Coronary artery (tissue), 2 donors: Measurements from ENCODE around the gene TLR8.

Experiments
- DNase-seq: peaks from one replicate; pipeline ENCODE4 v3.0.0-alpha.2; 2017; ENCODE audit warnings: low spot score
- H3K27ac ChIP-seq, 2 donors: fragments of 200-600 bp; sonication (generic); one replicate each; pipeline ENCODE4 v1.5.1; 2016 to 2019
- H3K4me3 ChIP-seq: fragments of 200-600 bp; sonication (generic); 2 replicates; pipeline ENCODE4 v1.5.1; 2016; ENCODE audit warnings: mild to moderate bottlenecking, moderate library complexity
- TF ChIP-seq, protein P1 (sequence below): fragments of 200-600 bp; sonication (generic); IDR thresholded peaks from one replicate; pipeline ENCODE4 v1.5.1; 2019; ENCODE audit warnings: antibody characterized with exemption

TLR8 gene

DNA sequence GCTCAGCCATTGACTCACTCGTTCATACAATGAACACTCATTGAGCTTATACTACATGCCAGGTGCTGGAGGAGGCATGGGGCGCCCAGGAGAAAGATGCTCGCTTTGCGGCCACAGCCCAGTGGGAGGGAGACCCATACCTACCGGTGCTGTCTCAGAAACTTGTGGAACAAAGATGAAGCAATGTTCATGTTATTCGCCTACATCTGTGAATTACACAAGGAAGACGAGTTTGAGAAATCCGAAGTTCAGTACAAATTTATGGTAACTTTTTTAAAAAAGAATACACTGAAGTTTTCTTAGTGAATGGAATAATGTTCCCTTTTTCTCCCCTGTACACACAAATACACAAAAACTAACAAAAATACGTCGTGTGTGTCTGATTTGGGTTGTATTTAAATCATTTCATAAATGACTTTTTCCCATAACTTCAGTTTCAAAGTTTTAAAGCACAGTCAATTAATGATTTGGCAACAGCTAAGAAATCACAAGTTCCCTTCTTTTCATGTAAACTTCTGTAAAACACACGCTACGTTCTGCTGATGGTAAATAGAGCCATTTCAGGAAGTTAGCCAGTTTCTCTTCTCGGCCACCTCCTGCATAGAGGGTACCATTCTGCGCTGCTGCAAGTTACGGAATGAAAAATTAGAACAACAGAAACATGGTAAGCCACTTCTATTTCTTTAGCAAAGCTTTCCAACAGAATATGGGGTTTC, at the start of gene TLR8:
Gene TLR8 (plus strand): TSS at position 575 of the 716 bp plus-strand sequence. CDS start 87 bp downstream, at position 662.
- TF ChIP-seq, protein P1, sequence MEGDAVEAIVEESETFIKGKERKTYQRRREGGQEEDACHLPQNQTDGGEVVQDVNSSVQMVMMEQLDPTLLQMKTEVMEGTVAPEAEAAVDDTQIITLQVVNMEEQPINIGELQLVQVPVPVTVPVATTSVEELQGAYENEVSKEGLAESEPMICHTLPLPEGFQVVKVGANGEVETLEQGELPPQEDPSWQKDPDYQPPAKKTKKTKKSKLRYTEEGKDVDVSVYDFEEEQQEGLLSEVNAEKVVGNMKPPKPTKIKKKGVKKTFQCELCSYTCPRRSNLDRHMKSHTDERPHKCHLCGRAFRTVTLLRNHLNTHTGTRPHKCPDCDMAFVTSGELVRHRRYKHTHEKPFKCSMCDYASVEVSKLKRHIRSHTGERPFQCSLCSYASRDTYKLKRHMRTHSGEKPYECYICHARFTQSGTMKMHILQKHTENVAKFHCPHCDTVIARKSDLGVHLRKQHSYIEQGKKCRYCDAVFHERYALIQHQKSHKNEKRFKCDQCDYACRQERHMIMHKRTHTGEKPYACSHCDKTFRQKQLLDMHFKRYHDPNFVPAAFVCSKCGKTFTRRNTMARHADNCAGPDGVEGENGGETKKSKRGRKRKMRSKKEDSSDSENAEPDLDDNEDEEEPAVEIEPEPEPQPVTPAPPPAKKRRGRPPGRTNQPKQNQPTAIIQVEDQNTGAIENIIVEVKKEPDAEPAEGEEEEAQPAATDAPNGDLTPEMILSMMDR, result no peak
- Histone ChIP-seq H3K27ac (no peak within 1 kb of the TSS), H3K4me3 (no peak within 1 kb of the TSS)
- no peak for DNase-seq

DNA sequence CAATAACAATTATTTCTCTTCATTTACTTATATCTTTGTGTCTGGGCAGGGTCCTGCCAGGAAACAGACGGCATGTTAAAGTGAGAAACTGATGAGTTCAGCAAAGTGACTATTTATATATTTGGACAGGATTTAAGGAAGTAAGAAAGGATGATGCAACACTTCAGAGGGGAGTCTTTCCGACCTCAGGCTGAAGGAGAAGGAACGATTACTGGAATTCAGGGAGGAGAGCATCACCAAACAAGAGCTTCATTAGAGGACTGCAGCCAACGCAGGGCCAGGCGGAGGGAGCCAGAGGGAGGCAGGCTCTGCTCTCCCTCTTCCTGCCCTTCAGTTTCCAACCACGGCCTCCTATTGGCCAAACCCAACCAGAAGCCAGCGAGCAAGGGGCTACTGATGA, 41.1 kb upstream of the TLR8 start:
- H3K27ac ChIP-seq, result no peak overlapping the region
- TF ChIP-seq, protein P1, result no peak
- no peak for DNase-seq
- no peak overlapping the region for H3K4me3 ChIP-seq

DNA sequence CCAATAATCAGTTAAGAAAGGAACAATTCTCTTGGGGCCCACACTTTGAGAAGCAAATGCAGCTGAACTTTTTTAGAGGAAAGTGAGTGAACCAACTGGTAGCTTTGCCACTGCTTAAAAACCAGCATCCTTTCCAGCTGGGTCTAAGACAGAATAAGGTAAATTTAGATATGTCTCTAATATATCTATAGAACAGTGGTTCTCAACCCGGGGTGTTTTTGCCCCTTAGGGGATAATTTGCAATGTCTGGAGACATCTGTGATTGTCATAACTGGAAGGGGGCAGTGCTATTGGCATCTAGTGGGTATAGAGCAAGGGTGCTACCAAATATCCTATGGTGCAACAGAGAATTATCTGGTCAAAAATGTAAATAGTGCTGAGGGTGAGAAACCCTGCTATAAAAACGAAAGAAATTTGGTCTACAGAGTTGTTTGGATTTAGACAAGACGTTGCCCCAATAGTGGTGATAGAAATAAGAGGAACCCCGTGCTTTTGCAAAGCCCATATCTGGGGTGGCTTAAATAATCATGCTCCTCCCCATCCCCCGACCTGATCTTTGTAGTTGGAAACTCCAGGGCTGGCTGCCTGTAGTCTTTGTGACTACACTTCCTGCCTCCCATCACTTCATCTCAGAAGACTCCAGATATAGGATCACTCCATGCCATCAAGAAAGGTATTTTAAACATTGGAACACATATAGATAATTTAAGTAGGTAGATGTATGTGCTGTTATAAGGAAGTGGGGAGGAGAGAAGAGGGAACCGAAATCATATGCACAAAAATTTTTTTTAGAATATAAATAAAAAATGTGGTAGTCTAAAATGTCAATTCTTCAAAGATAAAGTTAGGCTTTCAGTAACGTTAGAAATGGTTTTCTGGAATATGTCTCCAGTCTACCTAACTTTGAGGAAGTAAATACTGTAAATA, 39.7 kb upstream of the TLR8 start, which contains the start of gene TLR7:
Gene TLR7 (plus strand): TSS at position 622 of the 927 bp plus-strand sequence. CDS start 507 bp downstream, outside the sequence.
- TF ChIP-seq, protein P1, result no peak
- H3K27ac ChIP-seq, result no peak within 1 kb of the TSS
- no peak within 1 kb of the TSS for H3K4me3 ChIP-seq

DNA sequence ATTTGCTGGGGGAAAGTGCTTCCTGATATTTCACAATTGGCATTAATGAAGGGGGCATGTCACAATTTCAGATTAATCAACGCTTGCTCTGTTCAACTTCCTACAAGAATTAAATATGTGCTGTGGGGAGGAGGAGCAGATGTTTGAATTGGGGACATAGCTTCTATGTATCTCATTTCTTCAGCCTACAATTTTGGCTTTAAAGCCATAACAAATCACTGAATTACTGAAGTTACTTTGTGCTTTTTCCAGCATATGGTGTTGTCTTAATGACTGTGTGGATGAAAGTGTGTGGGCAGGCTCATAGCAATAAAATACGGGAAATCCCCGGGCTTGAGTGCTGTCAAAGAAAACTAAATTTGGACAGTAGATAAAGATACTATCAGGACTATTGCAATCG, 38.7 kb upstream of the TLR8 start:
- TF ChIP-seq, protein P1, result no peak
- no peak overlapping the region for H3K27ac ChIP-seq

More for the DNA sequence above, 39.7 kb upstream of the TLR8 start, which contains the start of gene TLR7:
- DNase-seq, result no peak

DNA sequence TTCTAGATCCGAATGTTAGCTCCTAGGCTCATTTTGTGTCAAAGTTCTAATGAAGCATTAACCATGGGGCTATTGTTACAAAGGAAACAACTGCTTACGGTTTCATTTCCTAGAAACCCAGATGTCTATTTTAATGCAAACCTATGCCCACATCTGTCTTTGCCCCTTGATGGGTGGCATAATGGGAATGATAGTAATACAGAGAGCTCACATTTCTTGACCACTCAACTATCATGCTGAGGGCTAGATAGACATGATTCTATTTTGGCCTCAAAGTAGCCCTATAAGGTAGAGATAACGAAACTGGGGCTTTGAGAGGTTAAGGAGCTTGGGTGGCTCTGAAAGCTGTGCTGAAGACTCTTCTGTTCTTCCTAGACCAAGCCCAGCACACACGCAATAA, 37.7 kb upstream of the TLR8 start:
- Histone ChIP-seq H3K4me3 (no peak overlapping the region), H3K27ac (peak overlapping the region in 1 of 2 donors; percentile 13)
- DNase-seq, result no peak
- TF ChIP-seq, protein P1, result no peak

More for the DNA sequence above, 38.7 kb upstream of the TLR8 start:
- no peak overlapping the region for H3K4me3 ChIP-seq
- DNase-seq, result no peak

DNA sequence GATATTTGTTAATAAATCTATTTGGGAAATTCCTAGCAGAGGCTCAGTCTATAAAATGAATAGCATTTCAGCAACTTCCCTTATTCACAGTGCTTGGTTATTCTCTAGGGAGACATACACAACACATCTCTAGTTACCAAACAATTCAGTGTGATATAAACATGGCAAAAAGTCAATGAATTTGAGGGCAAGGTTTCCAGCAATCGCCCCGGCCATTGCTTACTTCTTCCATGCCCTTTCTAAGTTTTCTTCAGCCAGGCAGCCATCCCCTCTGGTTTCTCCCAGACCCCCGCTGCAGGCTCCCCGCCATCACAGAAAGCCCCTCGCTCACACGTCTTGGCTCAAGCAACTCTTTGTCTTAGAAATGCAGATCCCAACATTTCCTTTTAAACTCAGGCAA, 35.2 kb upstream of the TLR8 start:
- no peak overlapping the region for H3K27ac ChIP-seq
- no peak overlapping the region for H3K4me3 ChIP-seq
- TF ChIP-seq, protein P1, result no peak
- no peak for DNase-seq
